Kidney (tissue), 14 donors: ENCODE results near the gene NEUROD2. TPM values are rescaled to one million over a fixed set of nuclear protein-coding genes. Genes with fewer than 3 reads are reported as not detected.

Experiments used
- DNase-seq, 5 donors: peaks; one replicate each; pipeline ENCODE4 v3.0.0-alpha.2; 2013 to 2020
- FAIRE-seq: peaks from 2 replicates; lab custom pipeline; 2012; peaks lifted over from hg19 to GRCh38; lab: Jason Lieb, UNC
- H3K27ac ChIP-seq, 2 donors: one replicate each; pipeline ENCODE4 v1.7.0; 2013; ENCODE audit warnings: low read depth in 2 of 2, low read length in 2 of 2, inconsistent platforms in 1 of 2
- H3K27me3 ChIP-seq: one replicate; pipeline ENCODE4 v1.7.1; 2013; ENCODE audit warnings: low read length, inconsistent platforms; ENCODE audit not compliant: control insufficient read depth, insufficient read depth
- H3K36me3 ChIP-seq, 3 donors: one replicate each; pipeline versions ENCODE4 v1.7.0 to v1.7.1; 2013; ENCODE audit warnings: low read length in 3 of 3, control low read depth in 1 of 3, inconsistent platforms in 1 of 3; ENCODE audit not compliant: insufficient read depth in 3 of 3, control insufficient read depth in 2 of 3
- H3K4me1 ChIP-seq, 3 donors: one replicate each; pipeline versions ENCODE4 v1.7.0 to v1.7.1; 2013; ENCODE audit warnings: low read length in 3 of 3, inconsistent platforms in 1 of 3, low read depth in 1 of 3; ENCODE audit not compliant: control insufficient read depth in 2 of 3, insufficient read depth in 2 of 3
- H3K4me3 ChIP-seq, 3 donors: one replicate each; pipeline versions ENCODE4 v1.7.0 to v1.8.1; 2013; ENCODE audit warnings: low read length in 3 of 3, control low read depth in 1 of 3, inconsistent platforms in 1 of 3
- H3K9ac ChIP-seq, 3 donors: one replicate each; pipeline versions ENCODE4 v1.7.0 to v1.7.1; 2013; ENCODE audit warnings: low read length in 3 of 3, control low read depth in 1 of 3, inconsistent platforms in 1 of 3
- H3K9me3 ChIP-seq, 3 donors: one replicate each; pipeline versions ENCODE4 v1.7.0 to v1.7.1; 2013; ENCODE audit warnings: low read length in 3 of 3, control low read depth in 1 of 3, inconsistent platforms in 1 of 3; ENCODE audit not compliant: control insufficient read depth in 2 of 3, insufficient read depth in 1 of 3
- CTCF ChIP-seq: IDR thresholded peaks from 3 replicates; pipeline ENCODE4 v1.5.1; 2012; ENCODE audit warnings: mild to moderate bottlenecking, moderate library complexity, borderline replicate concordance; ENCODE audit not compliant: insufficient read depth; ENCODE audit errors: extremely low read depth
- intact Hi-C: fragments of 100-400 bp; cut with DNase I; formaldehyde crosslinking; loops from one replicate; pipeline ENCODE4 v1.11.1; 2022
- polyA plus RNA-seq: library from polyadenylated mRNA; stranded (reverse); fragments of 350-450 nt; fragmentation: Illumina TruSeq; extraction: RNeasy Lipid Tissue Mini Kit (QIAGEN cat#74804); gene quantifications from one replicate; pipeline ENCODE4 v1.2.3, GENCODE V29; 2014; ENCODE audit warnings: low read depth, low replicate concordance; ENCODE audit not compliant: insufficient read depth
- total RNA-seq: library from RNA; stranded (reverse); fragmentation: NEBNext Ultra II Directional; extraction: Animal tissue kit (Norgen Biotek cat#: 25700); gene quantifications from one replicate; pipeline ENCODE4 v1.2.1, GENCODE V29; 2021
- donor health status: control.
- donor health status: control.
- donor health status: control.
- donor health status: control.
- donor health status: control.
- donor health status: DM: yes; HTN: yes; CAD: no.
- donor health status: Normal renal cell carcinoma (clear cell type).

The NEUROD2 gene
- total and polyA plus RNA-seq, 2 donors from 2014 or later: not detected

GRCh38 chr17:39582658-39583057 lies 25.1 kb downstream of the NEUROD2 start:
- Histone ChIP-seq H3K9me3 (no peaks in the 10 kb centered on the region), H3K9ac (no peak overlapping the region), H3K27me3 (no peaks in the 10 kb centered on the region), H3K4me1 (peaks cover 0 to 3% (median 0%) of the 10 kb centered on the region in 3 donors), H3K36me3 (no peaks in the 10 kb centered on the region), H3K4me3 (no peak overlapping the region), H3K27ac (no peak overlapping the region)
- DNase-seq: no peak
- intact Hi-C loops: no loop called here
- no peak for FAIRE-seq
- no peak for TF ChIP-seq CTCF

- no peaks in the 10 kb centered on the region for H3K36me3 ChIP-seq
- H3K9ac ChIP-seq: no peak overlapping the region
- H3K27me3 ChIP-seq: no peaks in the 10 kb centered on the region
- intact Hi-C loops: no loop called here
- no peak for TF ChIP-seq CTCF
- no peaks in the 10 kb centered on the region for H3K9me3 ChIP-seq
- H3K4me3 ChIP-seq: no peak overlapping the region
- no peak for FAIRE-seq
- no peak overlapping the region for H3K27ac ChIP-seq
- H3K4me1 ChIP-seq: peaks cover 0 to 3% (median 0%) of the 10 kb centered on the region in 3 donors
- DNase-seq: no peak
Measured at GRCh38 chr17:39581759-39582085, 26.0 kb downstream of the NEUROD2 start.

- no peak for TF ChIP-seq CTCF
- Histone ChIP-seq H3K36me3 (no peaks in the 10 kb centered on the region), H3K9ac (no peak overlapping the region), H3K27me3 (no peaks in the 10 kb centered on the region), H3K9me3 (no peaks in the 10 kb centered on the region), H3K4me1 (peaks cover 0 to 3% (median 0%) of the 10 kb centered on the region in 3 donors), H3K27ac (no peak overlapping the region), H3K4me3 (no peak overlapping the region)
- intact Hi-C loops: no loop called here
- no peak for DNase-seq
- FAIRE-seq: no peak
Measured at GRCh38 chr17:39581071-39581758, 26.5 kb downstream of the NEUROD2 start.

- TF ChIP-seq CTCF: no peak
- DNase-seq: no peak
- intact Hi-C loops: no loop called here
- H3K4me1 ChIP-seq: peaks cover 0 to 3% (median 0%) of the 10 kb centered on the region in 3 donors
- H3K9me3 ChIP-seq: no peaks in the 10 kb centered on the region
- FAIRE-seq: no peak
- no peaks in the 10 kb centered on the region for H3K27me3 ChIP-seq
- no peak overlapping the region for H3K9ac ChIP-seq
- no peak overlapping the region for H3K27ac ChIP-seq
- H3K4me3 ChIP-seq: no peak overlapping the region
- no peaks in the 10 kb centered on the region for H3K36me3 ChIP-seq
Measured at GRCh38 chr17:39580082-39580468, 27.6 kb downstream of the NEUROD2 start.
